ENCODE results near the gene RASGRP4. TPM values are rescaled to one million over a fixed set of nuclear protein-coding genes. Genes with fewer than 3 reads are reported as not detected.

The RASGRP4 gene
- total RNA-seq, 1 experiment from 2014 or later, result not detected

- no peaks in the 10 kb centered on the region for H3K36me3 ChIP-seq (ENCODE audit: insufficient read depth, low read length, poor library complexity, severe bottlenecking)
- H3K4me3 ChIP-seq (ENCODE audit: low read depth, low read length, poor library complexity, severe bottlenecking), result peak overlapping the region; percentile 50
- ChIA-PET CTCF (interaction anchor here (0.6 to 0.7 kb wide), 2 partner anchors 22 to 358 kb away, joined by 3 to 5 read pairs; no protein-coding TSS in a partner anchor), POLR2A (ENCODE audit: low non-redundant PET) (no interaction called here)
- H3K27me3 ChIP-seq (replicated peaks; ENCODE audit: insufficient read depth, low read depth, low read length, poor library complexity), result peaks cover 37% of the 10 kb centered on the region
- no peaks in the 10 kb centered on the region for H3K4me1 ChIP-seq (ENCODE audit: insufficient read depth, low read length, poor library complexity, severe bottlenecking)
- intact Hi-C loops (cut with micrococcal nuclease; ENCODE audit: unreplicated experiment), result no loop called here
- peak; percentile 89 for DNase-seq (ENCODE audit: low spot score)
- BruUV-seq (replicated peaks), result no TSS peak
- H3K9me3 ChIP-seq (ENCODE audit: low read depth, low read length, poor library complexity, severe bottlenecking), result no peaks in the 10 kb centered on the region
- no peak overlapping the region for H3K27ac ChIP-seq (ENCODE audit: low read depth, low read length, poor library complexity, severe bottlenecking)
- TF ChIP-seq, protein P1, sequence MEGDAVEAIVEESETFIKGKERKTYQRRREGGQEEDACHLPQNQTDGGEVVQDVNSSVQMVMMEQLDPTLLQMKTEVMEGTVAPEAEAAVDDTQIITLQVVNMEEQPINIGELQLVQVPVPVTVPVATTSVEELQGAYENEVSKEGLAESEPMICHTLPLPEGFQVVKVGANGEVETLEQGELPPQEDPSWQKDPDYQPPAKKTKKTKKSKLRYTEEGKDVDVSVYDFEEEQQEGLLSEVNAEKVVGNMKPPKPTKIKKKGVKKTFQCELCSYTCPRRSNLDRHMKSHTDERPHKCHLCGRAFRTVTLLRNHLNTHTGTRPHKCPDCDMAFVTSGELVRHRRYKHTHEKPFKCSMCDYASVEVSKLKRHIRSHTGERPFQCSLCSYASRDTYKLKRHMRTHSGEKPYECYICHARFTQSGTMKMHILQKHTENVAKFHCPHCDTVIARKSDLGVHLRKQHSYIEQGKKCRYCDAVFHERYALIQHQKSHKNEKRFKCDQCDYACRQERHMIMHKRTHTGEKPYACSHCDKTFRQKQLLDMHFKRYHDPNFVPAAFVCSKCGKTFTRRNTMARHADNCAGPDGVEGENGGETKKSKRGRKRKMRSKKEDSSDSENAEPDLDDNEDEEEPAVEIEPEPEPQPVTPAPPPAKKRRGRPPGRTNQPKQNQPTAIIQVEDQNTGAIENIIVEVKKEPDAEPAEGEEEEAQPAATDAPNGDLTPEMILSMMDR (conservative IDR thresholded peaks at IDR 0.05; ENCODE audit: low read depth, low read length), result no peak; the same call in 1 of the 2 replicates
- TF ChIP-seq EZH2 (IDR thresholded peaks at IDR 0.05; ENCODE audit: borderline replicate concordance, low read depth, low read length, poor library complexity, severe bottlenecking), result no peak
Observed at GRCh38 chr19:38361633-38362075, 64.4 kb downstream of the RASGRP4 start.

DNA sequence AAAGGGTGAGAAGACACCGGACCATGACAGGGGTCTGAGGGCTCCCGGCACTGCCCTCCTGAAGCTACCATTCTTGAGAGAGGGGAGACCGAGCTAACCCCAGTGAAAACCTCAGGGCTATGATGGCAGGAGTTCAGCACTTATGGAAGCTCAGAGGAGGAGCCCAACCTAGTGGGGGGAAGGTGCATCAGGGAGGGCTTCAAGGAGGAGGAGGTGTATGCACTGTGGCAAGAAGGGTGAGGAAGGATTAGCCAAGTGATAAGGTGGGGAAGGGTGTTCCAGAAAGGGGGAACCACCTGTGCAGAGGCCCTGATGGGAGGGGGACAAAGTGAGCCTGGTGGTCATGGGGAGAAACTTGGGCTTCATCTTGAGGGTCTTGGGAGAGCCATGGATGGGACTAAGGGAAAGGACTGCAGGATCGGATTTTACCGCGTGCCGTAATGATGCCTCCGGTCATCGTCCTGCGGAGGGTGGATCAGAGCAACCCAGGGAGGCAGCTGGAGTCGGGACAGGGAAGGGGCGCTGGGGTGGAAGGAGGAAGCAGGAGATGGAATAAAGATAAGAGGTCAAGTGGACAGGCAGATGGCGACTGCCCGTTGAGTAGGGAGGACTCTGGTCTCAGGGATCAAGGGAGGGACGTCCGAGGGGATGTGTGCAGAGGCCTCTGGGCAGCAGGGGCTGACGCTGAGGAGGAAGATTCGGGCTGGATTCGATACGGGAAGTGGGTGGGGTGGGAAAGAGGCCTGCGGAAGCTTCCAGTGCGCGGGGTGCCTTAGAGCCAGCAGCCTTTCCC is 65.0 kb downstream of the RASGRP4 start:
- H3K27me3 ChIP-seq (replicated peaks; ENCODE audit: insufficient read depth, low read depth, low read length, poor library complexity), result peaks cover 37% of the 10 kb centered on the region
- H3K4me3 ChIP-seq (ENCODE audit: low read depth, low read length, poor library complexity, severe bottlenecking), result peak overlapping the region; percentile 50
- no peaks in the 10 kb centered on the region for H3K36me3 ChIP-seq (ENCODE audit: insufficient read depth, low read length, poor library complexity, severe bottlenecking)
- no peak overlapping the region for H3K27ac ChIP-seq (ENCODE audit: low read depth, low read length, poor library complexity, severe bottlenecking)
- no peak for TF ChIP-seq EZH2 (IDR thresholded peaks at IDR 0.05; ENCODE audit: borderline replicate concordance, low read depth, low read length, poor library complexity, severe bottlenecking)
- TF ChIP-seq, protein P1 (conservative IDR thresholded peaks at IDR 0.05; ENCODE audit: low read depth, low read length), result no peak
- ChIA-PET CTCF (interaction anchor here (0.6 kb wide), 1 partner anchor 22 kb away, joined by 5 read pairs; no protein-coding TSS in a partner anchor), POLR2A (ENCODE audit: low non-redundant PET) (no interaction called here)
- no TSS peak for BruUV-seq (replicated peaks)
- DNase-seq (ENCODE audit: low spot score), result no peak
- intact Hi-C loops (cut with micrococcal nuclease; ENCODE audit: unreplicated experiment), result no loop called here
- no peaks in the 10 kb centered on the region for H3K4me1 ChIP-seq (ENCODE audit: insufficient read depth, low read length, poor library complexity, severe bottlenecking)
- no peaks in the 10 kb centered on the region for H3K9me3 ChIP-seq (ENCODE audit: low read depth, low read length, poor library complexity, severe bottlenecking)

DNA sequence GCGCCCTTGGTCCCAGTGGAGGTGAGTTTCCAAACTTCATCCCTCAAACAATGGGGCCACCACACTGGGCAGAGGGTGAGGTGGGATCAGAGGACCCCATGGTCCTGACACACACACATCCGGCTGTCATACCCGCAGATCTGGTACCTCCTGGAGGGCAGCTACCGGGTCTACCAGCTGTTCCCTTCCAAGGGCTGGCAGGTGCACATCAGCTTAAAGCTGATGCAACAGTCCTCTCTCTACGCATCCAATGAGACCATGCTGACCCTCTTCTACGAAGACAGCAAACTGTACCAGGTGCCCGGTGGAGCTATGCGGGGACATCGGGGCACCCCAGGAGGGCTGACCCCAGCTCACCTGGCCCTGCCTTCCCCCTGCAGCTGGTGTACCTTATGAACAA is 65.7 kb downstream of the RASGRP4 start:
- no peak for DNase-seq (ENCODE audit: low spot score)
- ChIA-PET POLR2A (ENCODE audit: low non-redundant PET) (no interaction called here), CTCF (no interaction called here)
- intact Hi-C loops (cut with micrococcal nuclease; ENCODE audit: unreplicated experiment), result no loop called here
- H3K27ac ChIP-seq (ENCODE audit: low read depth, low read length, poor library complexity, severe bottlenecking), result no peak overlapping the region
- no peaks in the 10 kb centered on the region for H3K4me1 ChIP-seq (ENCODE audit: insufficient read depth, low read length, poor library complexity, severe bottlenecking)
- no peaks in the 10 kb centered on the region for H3K36me3 ChIP-seq (ENCODE audit: insufficient read depth, low read length, poor library complexity, severe bottlenecking)
- no peaks in the 10 kb centered on the region for H3K9me3 ChIP-seq (ENCODE audit: low read depth, low read length, poor library complexity, severe bottlenecking)
- BruUV-seq (replicated peaks), result no TSS peak
- TF ChIP-seq, protein P1 (conservative IDR thresholded peaks at IDR 0.05; ENCODE audit: low read depth, low read length), result no peak
- no peak for TF ChIP-seq EZH2 (IDR thresholded peaks at IDR 0.05; ENCODE audit: borderline replicate concordance, low read depth, low read length, poor library complexity, severe bottlenecking)
- no peak overlapping the region for H3K4me3 ChIP-seq (ENCODE audit: low read depth, low read length, poor library complexity, severe bottlenecking)
- peaks cover 37% of the 10 kb centered on the region for H3K27me3 ChIP-seq (replicated peaks; ENCODE audit: insufficient read depth, low read depth, low read length, poor library complexity)

Measured in A673 (cell line).